Hematopoietic multipotent progenitor cell treated with erythropoietin and hydrocortisone succinate and interleukin-3 and kit ligand, for 6 days (in vitro differentiated cells): ENCODE measurements around the gene ATP11A.

Source experiments
- DNase-seq: peaks from one replicate; pipeline ENCODE4 v3.0.0-alpha.2; 2015

ATP11A gene

GRCh38 chr13:112693831-112694497, 4.1 kb downstream of the ATP11A start:
- peak; percentile 69 for DNase-seq

DNA sequence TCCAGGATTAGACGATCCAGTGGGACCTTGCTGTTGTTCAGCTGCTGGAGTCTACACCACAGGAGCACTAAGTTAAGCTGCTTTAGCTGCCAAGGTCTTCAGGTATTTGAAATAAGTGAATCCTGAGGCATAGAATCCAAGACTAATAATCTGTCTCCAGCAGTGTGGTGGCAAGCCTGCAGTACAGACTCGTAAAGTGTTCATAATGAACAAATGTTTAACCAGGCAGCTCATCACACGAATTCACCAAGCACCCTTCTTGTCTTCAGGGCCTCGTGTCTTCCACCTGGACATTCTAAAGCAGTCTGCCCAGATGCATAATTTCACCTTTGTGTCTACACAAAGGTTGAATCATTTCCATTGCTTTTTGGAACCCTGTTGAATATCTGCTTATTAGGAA, 5.3 kb downstream of the ATP11A start:
- no peak for DNase-seq

DNA sequence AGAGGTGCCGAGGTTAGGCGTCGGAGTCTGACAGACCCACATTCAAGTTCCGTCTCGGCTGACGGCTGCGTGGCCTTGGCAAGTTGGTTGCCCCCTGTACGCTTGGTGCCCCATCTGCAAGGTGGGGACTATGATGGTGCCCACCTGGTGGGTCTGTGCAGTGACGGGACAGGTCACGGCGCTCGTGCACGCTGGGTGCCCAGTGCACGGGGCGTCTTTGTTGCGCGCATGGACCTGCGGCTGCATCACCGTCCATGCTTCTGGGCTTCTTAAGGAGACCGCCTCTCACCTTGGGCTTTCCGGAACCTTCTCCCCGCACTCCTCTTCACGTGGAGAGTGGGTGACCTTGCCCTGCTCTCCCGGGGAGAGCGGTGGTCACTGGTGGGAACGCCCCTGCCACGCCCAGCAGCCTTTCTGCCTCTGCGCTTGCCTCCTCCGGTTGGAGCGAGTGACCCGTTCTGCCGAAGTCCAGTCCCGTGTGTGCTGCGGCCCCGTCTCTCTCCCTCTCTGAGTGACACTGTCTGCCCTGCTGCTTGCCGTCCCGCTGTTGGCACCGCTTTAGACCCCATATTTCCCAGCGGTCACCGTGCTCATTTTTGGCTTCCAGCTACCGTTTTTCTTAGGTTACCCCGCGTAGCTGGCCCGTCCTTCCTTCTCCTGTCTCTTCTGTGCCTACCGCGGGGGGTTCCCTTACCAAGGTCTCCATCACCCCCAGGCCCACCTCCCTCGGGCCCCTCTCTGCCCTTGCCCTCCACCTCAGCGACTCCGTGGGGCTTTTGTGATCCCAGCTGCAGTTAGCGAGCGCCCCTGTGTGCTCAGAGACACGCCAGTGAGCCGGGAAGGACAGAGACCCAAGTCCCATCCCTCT, 6.4 kb downstream of the ATP11A start:
- no peak for DNase-seq

- DNase-seq = no peak
These were observed 7.1 kb downstream of the ATP11A start for GRCh38 chr13:112696869-112697465.

- no peak for DNase-seq
These were observed 8.2 kb downstream of the ATP11A start for GRCh38 chr13:112697756-112698655.

DNA sequence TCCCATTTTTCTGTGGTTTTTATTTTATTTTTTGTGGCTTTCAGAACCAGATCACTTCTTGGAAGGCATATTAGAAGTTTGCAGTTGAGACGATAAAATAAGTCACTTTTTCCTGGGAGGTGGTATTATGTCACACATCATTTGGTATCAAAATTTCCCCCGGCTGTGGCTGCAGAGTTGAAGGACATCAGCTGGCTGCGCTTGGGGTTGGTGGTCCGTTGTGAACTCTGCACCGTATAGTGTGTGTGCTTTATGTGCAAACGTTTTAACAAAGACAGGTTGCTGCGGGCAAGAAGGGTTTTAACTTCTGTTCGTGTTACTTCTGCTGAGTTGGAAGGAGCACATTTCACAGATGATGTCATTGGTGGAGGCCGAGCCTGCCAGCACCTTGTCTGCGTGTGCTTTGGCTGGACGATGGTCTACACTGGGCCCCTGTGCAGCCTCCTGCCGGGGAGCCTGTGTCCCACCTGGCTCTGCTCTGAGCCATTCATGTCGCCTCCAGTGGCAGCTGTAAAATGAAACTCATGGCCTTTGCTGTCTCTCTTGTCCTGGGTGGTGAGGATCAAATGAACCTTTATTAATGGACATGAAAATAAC, 9.6 kb downstream of the ATP11A start:
- DNase-seq = no peak

DNA sequence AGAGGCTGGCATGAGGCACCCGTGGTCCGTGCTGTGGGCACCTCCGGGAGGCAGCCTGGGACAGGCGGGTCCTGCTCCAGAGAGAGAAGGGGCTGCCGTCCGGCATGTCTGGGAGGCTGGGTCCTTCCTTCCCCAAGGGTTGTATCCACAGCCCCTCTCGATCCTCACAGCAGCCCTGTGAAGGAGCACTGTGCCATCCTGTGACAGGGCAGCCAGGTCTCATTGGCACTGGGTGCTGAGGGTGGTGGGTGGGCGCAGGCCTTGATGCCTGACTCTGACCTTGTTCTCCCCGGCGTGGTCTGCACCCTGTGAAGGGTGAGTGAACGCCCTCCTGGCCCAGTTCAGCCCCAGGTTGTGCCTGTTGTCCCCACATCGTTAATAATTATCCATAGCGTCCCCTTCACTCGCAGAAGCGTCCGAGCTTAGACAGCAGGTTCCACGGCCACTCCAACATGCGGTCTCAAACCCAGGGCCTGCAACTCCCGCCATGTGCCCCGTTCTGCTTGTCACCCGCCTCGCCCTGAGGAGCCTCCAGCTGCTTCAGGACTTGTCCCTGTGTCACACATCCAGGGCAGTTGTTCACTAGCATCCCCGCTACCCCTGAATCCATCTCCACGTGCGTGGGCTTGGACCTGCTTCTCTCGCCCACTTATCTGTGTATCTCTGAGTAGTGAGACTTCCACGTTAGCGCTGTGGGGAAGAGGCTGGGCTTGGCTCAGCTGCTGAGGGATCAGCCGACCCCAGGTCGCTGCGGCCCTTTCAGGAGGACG, 10.6 kb downstream of the ATP11A start:
- DNase-seq = peak; percentile 33

- no peak for DNase-seq
These were observed 12.6 kb downstream of the ATP11A start for GRCh38 chr13:112702341-112702985.

DNA sequence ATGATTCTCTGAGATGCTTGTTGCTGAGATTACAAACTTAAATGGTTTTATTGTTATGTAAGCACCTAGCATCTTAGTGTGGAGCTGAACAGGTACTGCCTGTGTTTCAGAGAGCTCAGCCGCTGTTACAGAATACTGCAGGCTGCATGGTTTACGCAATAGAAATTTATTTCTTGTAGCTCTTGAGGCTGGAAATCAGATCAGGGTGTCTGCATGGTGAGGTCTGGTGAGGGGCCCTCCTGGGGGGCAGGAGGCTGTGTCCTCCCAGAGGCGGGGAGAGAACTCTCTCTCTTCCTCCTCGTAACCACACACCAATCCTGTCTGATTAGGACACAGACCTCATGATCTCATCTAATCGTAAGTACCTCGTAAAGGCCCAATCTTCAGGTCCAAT, 13.1 kb downstream of the ATP11A start:
- peak; percentile 65 for DNase-seq

DNA sequence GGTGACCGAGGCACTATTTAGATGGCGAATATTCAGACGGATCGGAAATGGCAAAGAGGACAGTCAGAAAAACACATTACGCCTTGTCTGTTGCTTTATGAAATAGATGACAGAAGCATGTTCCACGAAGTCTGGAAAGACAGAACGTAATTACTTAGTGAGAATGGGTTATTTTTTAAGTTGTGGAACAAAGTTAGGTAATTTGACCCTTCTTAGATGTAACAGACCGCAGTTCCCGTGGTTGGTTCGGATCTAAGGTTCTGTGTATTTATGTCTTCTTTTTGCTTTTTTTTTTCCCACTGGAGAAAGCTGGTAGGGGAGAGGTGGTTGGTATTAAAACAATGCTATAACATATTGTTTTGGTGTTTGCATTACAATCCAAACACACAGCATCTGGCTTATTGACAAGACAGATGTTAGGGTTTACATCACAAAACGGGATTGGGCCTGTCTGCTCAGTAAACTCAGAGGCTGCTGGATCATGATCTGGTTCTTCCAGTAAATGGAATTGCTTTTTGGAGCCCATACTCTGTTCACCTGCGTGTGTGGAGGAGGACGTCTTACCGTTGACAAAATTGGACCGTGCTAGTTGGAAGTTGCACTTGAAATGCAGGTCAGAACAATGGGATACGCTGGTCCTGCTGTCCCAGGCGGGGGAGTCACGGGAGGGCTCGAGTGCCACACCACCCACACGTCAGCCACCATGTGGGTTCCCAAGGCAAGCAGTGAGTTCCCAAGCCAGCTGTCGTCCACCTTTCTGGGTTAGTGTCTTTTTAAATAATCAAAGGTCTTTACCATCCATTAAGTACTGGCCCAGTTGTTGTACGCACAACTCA, 13.8 kb downstream of the ATP11A start:
- DNase-seq = no peak

- DNase-seq = peak; percentile 82
These were observed 14.7 kb downstream of the ATP11A start for GRCh38 chr13:112704308-112705145.

DNA sequence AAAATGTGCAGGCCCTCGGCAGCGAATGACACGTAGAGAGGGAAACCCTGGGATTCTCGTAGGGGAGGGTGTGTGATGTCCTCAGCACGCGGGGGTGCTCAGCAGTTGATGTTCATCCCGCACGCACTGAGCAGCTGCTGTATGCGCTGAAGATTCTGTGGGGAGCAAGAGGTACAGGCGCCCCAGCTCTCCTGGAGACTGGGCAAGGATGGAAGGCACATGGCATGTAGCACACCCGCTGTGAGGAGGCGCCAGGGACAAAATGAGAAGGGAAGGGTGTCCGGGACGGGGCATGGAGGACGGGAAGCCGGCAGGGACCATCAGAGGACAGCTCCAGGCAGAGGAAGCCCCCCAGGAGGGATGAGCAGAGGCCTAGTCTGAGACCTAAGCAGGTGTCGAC, 15.4 kb downstream of the ATP11A start:
- DNase-seq = no peak

DNA sequence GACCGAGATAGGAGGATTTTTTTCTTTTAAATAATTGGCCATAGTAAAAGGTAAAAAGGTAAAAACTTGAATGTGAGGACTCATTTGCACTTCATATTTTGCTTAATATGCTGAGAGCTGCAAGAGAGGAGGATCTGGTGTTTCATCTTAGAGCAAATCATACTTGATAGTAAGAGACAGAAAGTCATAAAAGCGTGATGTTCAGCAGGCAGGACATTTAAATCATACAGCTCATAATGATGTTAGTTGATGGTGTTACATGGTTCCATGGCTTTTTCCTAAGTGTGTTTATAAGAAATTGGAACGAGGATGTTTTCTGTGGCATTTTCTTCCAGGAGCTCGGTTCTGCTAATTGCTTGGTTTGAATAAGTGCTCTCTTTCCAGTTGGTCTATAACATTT, 16.3 kb downstream of the ATP11A start:
- no peak for DNase-seq

GRCh38 chr13:112708560-112709240, 18.9 kb downstream of the ATP11A start:
- DNase-seq = peak; percentile 20

DNA sequence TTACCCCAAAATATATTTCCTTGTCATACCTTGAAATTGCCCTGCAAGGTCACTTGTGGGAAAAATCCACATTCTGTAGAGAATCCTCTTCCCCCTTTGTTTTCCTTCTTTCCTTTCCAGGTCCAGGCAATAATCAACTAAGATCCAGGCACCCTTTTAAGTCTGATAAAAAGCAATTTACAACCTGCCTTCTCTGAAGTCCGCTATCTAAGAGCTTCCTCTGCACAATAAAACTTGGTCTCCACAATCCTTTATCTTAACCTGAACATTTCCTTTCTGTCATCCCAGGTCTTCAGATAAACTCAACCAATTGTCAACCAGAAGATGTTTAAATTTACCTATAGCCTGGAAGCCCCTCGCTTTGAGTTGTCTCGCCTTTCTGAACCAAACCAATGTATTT, 19.5 kb downstream of the ATP11A start:
- peak; percentile 57 for DNase-seq

GRCh38 chr13:112709825-112710783, 20.3 kb downstream of the ATP11A start:
- DNase-seq = no peak

DNA sequence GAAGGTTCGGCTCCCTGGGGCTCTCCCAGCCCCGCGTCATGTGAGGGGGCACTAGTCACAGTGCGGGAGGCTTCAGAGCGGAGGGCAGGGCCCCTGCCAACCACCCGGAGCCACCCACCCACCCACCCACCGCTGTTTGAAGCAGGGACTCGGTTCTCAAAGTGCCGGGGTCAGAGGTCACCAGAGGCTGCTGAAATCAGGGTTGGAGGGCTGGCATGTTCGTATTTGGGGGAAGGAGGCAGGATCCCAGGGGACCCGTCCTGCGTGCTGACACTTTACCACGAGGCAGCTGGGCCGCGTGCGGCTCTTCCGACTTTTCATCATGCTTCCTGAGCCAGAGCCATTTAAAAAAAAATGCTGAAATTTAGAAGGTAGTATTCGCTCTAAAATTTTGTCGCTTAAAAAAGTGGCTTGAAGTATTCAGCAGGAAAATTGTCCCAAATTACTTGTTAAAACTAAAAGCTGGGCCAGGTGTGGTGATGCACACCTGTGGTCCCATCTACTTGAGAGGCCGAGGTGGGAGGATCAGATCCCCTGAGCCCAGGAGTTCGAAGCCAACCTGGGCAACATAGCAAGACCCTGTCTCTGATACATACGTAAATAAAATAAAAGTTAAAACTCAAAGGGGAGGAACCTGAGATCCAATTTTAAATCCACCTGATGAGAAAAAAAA, 21.2 kb downstream of the ATP11A start:
- no peak for DNase-seq
